Measurements from ENCODE around the gene ADIPOR2.

DNA sequence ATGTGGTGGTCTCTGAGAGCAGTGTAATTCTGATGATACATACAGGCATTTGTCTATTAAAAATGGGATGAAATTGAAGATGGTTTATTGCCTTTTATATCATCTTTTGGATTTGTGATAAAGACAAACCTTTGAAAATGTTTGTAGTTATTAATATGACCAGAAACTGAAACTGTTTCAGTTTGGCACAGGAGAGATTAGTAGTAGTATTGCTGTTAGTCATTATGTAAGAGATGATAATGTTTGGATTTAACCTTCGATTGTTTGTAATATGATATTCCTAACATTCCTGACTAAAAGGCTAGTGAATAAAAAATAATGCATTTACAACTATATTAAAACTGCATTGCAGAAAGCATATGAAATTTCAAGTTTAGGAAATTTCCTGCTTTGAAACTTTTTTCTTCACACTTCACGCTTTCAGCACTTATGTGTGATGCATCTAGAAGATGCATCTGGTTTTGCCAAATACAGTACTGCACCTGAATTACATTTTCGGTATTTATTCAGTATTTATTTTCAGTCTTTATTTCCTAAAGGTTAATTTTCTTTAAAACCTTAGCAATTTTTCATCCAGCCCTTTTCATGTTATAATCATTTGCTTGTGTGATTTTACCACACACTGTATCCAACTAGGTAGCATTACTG, 25.5 kb downstream of the ADIPOR2 start:
- TF ChIP-seq, protein P1, sequence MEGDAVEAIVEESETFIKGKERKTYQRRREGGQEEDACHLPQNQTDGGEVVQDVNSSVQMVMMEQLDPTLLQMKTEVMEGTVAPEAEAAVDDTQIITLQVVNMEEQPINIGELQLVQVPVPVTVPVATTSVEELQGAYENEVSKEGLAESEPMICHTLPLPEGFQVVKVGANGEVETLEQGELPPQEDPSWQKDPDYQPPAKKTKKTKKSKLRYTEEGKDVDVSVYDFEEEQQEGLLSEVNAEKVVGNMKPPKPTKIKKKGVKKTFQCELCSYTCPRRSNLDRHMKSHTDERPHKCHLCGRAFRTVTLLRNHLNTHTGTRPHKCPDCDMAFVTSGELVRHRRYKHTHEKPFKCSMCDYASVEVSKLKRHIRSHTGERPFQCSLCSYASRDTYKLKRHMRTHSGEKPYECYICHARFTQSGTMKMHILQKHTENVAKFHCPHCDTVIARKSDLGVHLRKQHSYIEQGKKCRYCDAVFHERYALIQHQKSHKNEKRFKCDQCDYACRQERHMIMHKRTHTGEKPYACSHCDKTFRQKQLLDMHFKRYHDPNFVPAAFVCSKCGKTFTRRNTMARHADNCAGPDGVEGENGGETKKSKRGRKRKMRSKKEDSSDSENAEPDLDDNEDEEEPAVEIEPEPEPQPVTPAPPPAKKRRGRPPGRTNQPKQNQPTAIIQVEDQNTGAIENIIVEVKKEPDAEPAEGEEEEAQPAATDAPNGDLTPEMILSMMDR (IDR thresholded peaks at IDR 0.05 in 2 of 3, conservative IDR thresholded peaks at IDR 0.05 in 1 of 3; ENCODE audit: control insufficient read depth in 2 of 3, extremely low read depth in 1 of 3, insufficient read depth in 1 of 3, low read depth in 3 of 3, low read length in 3 of 3): no peak
- TF ChIP-seq CEBPB (IDR thresholded peaks at IDR 0.05; ENCODE audit: borderline replicate concordance in 1 of 2, low read depth in 2 of 2, low read length in 2 of 2): no peak
- no peak for TF ChIP-seq EGR1 (IDR thresholded peaks at IDR 0.05; ENCODE audit: borderline replicate concordance in 1 of 2, low read depth in 2 of 2, low read length in 2 of 2)
- no peak for TF ChIP-seq GABPA (IDR thresholded peaks at IDR 0.05; ENCODE audit: low read depth)
- TF ChIP-seq SREBF2 (IDR thresholded peaks at IDR 0.05; ENCODE audit: low read length): no peak
- no peak for TF ChIP-seq MXI1 (IDR thresholded peaks at IDR 0.05; ENCODE audit: low read depth, low read length)
- TF ChIP-seq NFIC (IDR thresholded peaks at IDR 0.05; ENCODE audit: low read depth, low read length): 0 out of 2 replicates have a peak, but pooled peaks have one; percentile 34
- TF ChIP-seq, protein P2, sequence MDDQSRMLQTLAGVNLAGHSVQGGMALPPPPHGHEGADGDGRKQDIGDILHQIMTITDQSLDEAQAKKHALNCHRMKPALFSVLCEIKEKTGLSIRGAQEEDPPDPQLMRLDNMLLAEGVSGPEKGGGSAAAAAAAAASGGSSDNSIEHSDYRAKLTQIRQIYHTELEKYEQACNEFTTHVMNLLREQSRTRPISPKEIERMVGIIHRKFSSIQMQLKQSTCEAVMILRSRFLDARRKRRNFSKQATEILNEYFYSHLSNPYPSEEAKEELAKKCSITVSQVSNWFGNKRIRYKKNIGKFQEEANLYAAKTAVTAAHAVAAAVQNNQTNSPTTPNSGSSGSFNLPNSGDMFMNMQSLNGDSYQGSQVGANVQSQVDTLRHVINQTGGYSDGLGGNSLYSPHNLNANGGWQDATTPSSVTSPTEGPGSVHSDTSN (IDR thresholded peaks at IDR 0.05; ENCODE audit: insufficient replicate concordance, low read depth, low read length): no peak
- no peak for TF ChIP-seq SRF (IDR thresholded peaks at IDR 0.05; ENCODE audit: low read depth in 2 of 2, low read length in 2 of 2)
- no peak for TF ChIP-seq RAD21 (IDR thresholded peaks at IDR 0.05; ENCODE audit: insufficient read depth, low read depth, low read length)
- no peak for TF ChIP-seq ZNF217 (IDR thresholded peaks at IDR 0.05)

Data from GM12878 (cell line).